ENCODE measurements around the gene GPD2. TPM values are rescaled to one million over a fixed set of nuclear protein-coding genes. Genes with fewer than 3 reads are reported as not detected.

The GPD2 gene
- total and polyA plus RNA-seq, 11 donors = 3.5 to 24.8 (median 14.1) TPM

DNA sequence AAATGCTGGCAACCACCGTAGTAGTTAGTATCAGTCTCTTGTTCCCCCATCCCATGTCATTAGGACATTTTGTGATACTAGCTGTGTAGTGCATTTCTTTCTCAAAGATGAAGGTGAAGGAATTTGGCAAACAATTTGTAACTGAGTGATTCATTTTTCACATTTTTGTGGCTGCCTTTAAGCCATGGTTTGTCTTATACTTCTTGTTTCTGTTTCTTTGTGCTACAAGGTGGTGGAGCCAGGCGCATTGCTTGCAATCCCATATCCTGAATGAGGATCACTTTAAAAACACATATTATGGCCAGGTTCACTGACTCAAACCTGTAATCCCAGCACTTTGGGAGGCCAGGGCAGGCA is 40.6 kb downstream of the GPD2 start:
- DNase-seq = no peak
- Histone ChIP-seq H3K4me1 (peaks cover 0 to 26% (median 10%) of the 10 kb centered on the region in 12 donors), H3K27me3 (no peaks in the 10 kb centered on the region), H3K9me3 (no peaks in the 10 kb centered on the region), H3K4me3 (no peak overlapping the region), H3K27ac (peak overlapping the region in 1 of 12 donors; percentile 33), H3K36me3 (peaks cover 0 to 5% (median 0%) of the 10 kb centered on the region in 9 donors)
- intact Hi-C loops (cut with DNase I) = loop anchor here in 1 of 10 donors (5.0 kb wide), 1 partner anchor 40 kb away; the partner anchor contains the start of gene GPD2
- ATAC-seq = no peak
- WGBS, 4 donors = 56 to 76% (median 69%) methylated on average over 2 of the region's 2 CpGs
- TF ChIP-seq POLR2A (IDR thresholded peaks at IDR 0.05) = no peak
- TF ChIP-seq, protein P1, sequence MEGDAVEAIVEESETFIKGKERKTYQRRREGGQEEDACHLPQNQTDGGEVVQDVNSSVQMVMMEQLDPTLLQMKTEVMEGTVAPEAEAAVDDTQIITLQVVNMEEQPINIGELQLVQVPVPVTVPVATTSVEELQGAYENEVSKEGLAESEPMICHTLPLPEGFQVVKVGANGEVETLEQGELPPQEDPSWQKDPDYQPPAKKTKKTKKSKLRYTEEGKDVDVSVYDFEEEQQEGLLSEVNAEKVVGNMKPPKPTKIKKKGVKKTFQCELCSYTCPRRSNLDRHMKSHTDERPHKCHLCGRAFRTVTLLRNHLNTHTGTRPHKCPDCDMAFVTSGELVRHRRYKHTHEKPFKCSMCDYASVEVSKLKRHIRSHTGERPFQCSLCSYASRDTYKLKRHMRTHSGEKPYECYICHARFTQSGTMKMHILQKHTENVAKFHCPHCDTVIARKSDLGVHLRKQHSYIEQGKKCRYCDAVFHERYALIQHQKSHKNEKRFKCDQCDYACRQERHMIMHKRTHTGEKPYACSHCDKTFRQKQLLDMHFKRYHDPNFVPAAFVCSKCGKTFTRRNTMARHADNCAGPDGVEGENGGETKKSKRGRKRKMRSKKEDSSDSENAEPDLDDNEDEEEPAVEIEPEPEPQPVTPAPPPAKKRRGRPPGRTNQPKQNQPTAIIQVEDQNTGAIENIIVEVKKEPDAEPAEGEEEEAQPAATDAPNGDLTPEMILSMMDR (IDR thresholded peaks at IDR 0.05) = no peak

DNA sequence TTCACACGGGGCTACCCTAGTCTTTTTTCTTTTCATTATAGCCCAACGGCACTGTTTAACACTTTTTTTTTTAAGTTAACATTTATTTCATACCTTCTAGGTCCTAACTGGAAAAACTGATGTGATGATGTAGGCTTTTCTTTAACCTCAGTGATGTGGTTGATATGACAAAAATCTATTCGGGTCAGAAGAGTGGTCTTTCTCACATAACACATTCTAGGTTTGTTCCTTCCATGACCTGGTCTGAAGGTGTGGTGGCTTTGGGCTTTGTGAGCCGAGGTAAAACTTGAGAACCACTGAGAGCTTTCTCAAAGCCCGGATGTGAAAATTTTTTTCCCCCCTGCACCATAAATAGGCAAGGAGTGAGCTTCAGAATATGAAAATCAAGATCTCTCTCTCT is 44.2 kb downstream of the GPD2 start:
- Histone ChIP-seq H3K9me3 (no peaks in the 10 kb centered on the region), H3K27ac (no peak overlapping the region), H3K4me1 (peaks cover 0 to 17% (median 2%) of the 10 kb centered on the region in 12 donors), H3K4me3 (no peak overlapping the region), H3K36me3 (peaks cover 0 to 5% (median 0%) of the 10 kb centered on the region in 9 donors), H3K27me3 (no peaks in the 10 kb centered on the region)
- 90 to 93% (median 92%) methylated on average over 5 of the region's 5 CpGs for WGBS, 4 donors
- no peak for ATAC-seq
- TF ChIP-seq POLR2A (IDR thresholded peaks at IDR 0.05) = no peak
- TF ChIP-seq, protein P1 (IDR thresholded peaks at IDR 0.05) = no peak
- intact Hi-C loops (cut with DNase I) = no loop called here
- DNase-seq = no peak

DNA sequence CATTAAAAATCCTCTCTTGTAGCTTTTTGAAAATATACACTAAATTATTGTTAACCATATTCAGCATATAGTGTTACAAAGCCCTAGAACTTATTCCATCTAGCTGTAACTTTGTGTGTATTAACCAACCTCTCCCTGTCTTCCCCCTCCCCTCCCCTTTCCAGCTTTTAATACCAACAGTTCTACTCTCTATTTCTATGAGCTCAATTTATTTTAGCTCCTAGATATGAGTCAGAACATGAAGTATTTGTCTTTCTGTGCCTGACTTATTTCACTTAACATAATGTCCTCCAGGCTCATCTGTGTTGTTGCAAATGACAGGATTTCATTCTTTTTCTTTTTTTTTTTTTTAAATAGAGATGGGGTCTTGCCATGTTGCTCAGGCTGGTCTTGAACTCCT is 45.1 kb downstream of the GPD2 start:
- Histone ChIP-seq H3K4me3 (no peak overlapping the region), H3K27ac (no peak overlapping the region), H3K4me1 (peaks cover 0 to 13% (median 2%) of the 10 kb centered on the region in 12 donors), H3K9me3 (no peaks in the 10 kb centered on the region), H3K27me3 (no peaks in the 10 kb centered on the region), H3K36me3 (peaks cover 0 to 5% (median 0%) of the 10 kb centered on the region in 9 donors)
- ATAC-seq = no peak
- no peak for DNase-seq
- TF ChIP-seq, protein P1 (IDR thresholded peaks at IDR 0.05) = no peak
- no peak for TF ChIP-seq POLR2A (IDR thresholded peaks at IDR 0.05)
- intact Hi-C loops (cut with DNase I) = no loop called here

DNA sequence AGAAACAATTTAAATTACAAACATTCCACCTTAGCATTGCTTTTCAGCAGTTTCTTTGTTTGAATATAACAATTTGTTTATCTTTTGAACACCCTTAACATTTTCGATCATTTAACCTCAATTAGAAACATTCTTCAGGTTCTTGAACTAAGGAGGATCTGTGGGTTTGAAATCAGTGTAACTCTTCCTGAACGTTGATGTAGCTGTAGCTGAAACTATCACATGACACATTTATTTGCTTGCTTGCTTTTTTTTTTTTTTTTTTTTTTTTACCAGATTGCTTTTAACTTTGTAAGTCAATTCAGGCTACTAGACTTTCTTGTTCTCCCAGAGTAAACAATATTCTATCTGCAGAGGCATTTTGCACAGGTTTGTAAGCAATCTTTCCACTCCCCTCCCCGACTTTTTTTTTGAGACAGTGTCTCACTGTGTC is 47.6 kb downstream of the GPD2 start:
- DNase-seq (no peak), ATAC-seq (no peak)
- TF ChIP-seq, protein P1 (IDR thresholded peaks at IDR 0.05) = no peak
- no peak for TF ChIP-seq POLR2A (IDR thresholded peaks at IDR 0.05)
- no peaks in the 10 kb centered on the region for H3K36me3 ChIP-seq
- H3K4me1 ChIP-seq = peaks cover 0 to 5% (median 0%) of the 10 kb centered on the region in 12 donors
- H3K9me3 ChIP-seq = no peaks in the 10 kb centered on the region
- intact Hi-C loops (cut with DNase I) = no loop called here
- no peak overlapping the region for H3K27ac ChIP-seq
- no peaks in the 10 kb centered on the region for H3K27me3 ChIP-seq
- WGBS, 4 donors = 63 to 71% (median 69%) methylated on average over 3 of the region's 3 CpGs
- H3K4me3 ChIP-seq = no peak overlapping the region

All from heart left ventricle (tissue), 16 donors.